IMR-90 (cell line): ENCODE measurements around the gene NMT1. TPM values are rescaled to one million over a fixed set of nuclear protein-coding genes. Genes with fewer than 3 reads are reported as not detected.
A peak's percentile ranks its signal among the peaks of the same experiment; 100 is the strongest.

Source experiments
- ATAC-seq: fragments of 200-7000 bp; cut with Tn5 transposase; 2 replicates; pipeline ENCODE4 v1.9.1; 2020; ENCODE audit warnings: low read depth, mild to moderate bottlenecking, moderate library complexity
- BruUV-seq: library from RNA; stranded (reverse); fragments of 400-500 nt; replicated peaks from 2 replicates; lab custom pipeline; 2021; lab: Mats Ljungman, UMichigan
- CTCF ChIA-PET: fragments of 300-600 bp; formaldehyde crosslinking; extraction: SDS; loops from one replicate; lab custom pipeline; 2021; ENCODE audit warnings: antibody characterized with exemption; lab: Yijun Ruan, JAX
- POLR2A ChIA-PET: fragments of 300-600 bp; sonication (Branson Sonifier 250); formaldehyde crosslinking; loops from one replicate; lab custom pipeline; 2022; ENCODE audit warnings: antibody characterized with exemption; ENCODE audit not compliant: unreplicated experiment; lab: Charles Lee
- DNase-seq: peaks from one replicate; pipeline ENCODE4 v3.0.0; 2013
- H2AFZ ChIP-seq: replicated peaks from 2 replicates; pipeline ENCODE3; 2013; ENCODE audit warnings: low read length, mild to moderate bottlenecking; ENCODE audit not compliant: poor library complexity
- H2AK5ac ChIP-seq: 2 replicates; pipeline ENCODE4 v1.6.1; 2013; ENCODE audit warnings: low read depth, low read length, inconsistent platforms
- H2AK9ac ChIP-seq: replicated peaks from 2 replicates; pipeline ENCODE3; 2013; ENCODE audit warnings: mild to moderate bottlenecking, low read depth, low read length, moderate library complexity; ENCODE audit not compliant: poor library complexity
- H2BK120ac ChIP-seq: 2 replicates; pipeline ENCODE4 v1.6.1; 2013; ENCODE audit warnings: low read depth, low read length, inconsistent platforms
- H2BK15ac ChIP-seq: 3 replicates; pipeline ENCODE4 v1.6.1; 2013; ENCODE audit warnings: low read depth, low read length, inconsistent platforms
- H2BK20ac ChIP-seq: 2 replicates; pipeline ENCODE4 v1.6.1; 2013; ENCODE audit warnings: low read depth, mild to moderate bottlenecking, inconsistent platforms, low read length, moderate library complexity
- H2BK5ac ChIP-seq: 2 replicates; pipeline ENCODE4 v1.6.1; 2013; ENCODE audit warnings: mild to moderate bottlenecking, low read depth, low read length, inconsistent platforms; ENCODE audit not compliant: poor library complexity, severe bottlenecking
- H3K14ac ChIP-seq: replicated peaks from 2 replicates; pipeline ENCODE4 v1.6.1; 2013; ENCODE audit warnings: low read depth, low read length, inconsistent platforms
- H3K18ac ChIP-seq: 2 replicates; pipeline ENCODE4 v1.6.1; 2013; ENCODE audit warnings: low read depth, low read length, control low read depth
- H3K23ac ChIP-seq: 2 replicates; pipeline ENCODE4 v1.6.1; 2013; ENCODE audit warnings: low read depth, low read length, inconsistent platforms
- H3K27ac ChIP-seq: 2 replicates; pipeline ENCODE4 v1.5.1; 2013; ENCODE audit warnings: mild to moderate bottlenecking, control low read depth, low read length; ENCODE audit not compliant: insufficient read depth
- H3K27me3 ChIP-seq: 2 replicates; pipeline ENCODE4 v1.6.1; 2013; ENCODE audit warnings: low read length; ENCODE audit not compliant: control insufficient read depth, insufficient read depth
- H3K36me3 ChIP-seq: 2 replicates; pipeline ENCODE4 v1.6.1; 2013; ENCODE audit warnings: low read length, mixed read lengths; ENCODE audit not compliant: control insufficient read depth, insufficient read depth
- H3K4ac ChIP-seq: 2 replicates; pipeline ENCODE4 v1.6.1; 2013; ENCODE audit warnings: low read depth, low read length, inconsistent platforms
- H3K4me1 ChIP-seq: 2 replicates; pipeline ENCODE4 v1.6.1; 2013; ENCODE audit warnings: low read length, mixed read lengths; ENCODE audit not compliant: control insufficient read depth, insufficient read depth
- H3K4me2 ChIP-seq: 2 replicates; pipeline ENCODE4 v1.6.1; 2013; ENCODE audit warnings: low read depth, mild to moderate bottlenecking, control low read depth, low read length, moderate library complexity
- H3K4me3 ChIP-seq: 2 replicates; pipeline ENCODE4 v1.5.1; 2013; ENCODE audit warnings: low read depth, mild to moderate bottlenecking, control low read depth, low read length, moderate library complexity; ENCODE audit not compliant: insufficient read depth
- H3K56ac ChIP-seq: 2 replicates; pipeline ENCODE4 v1.6.1; 2013; ENCODE audit warnings: low read length, inconsistent platforms; ENCODE audit not compliant: insufficient read depth; ENCODE audit errors: extremely low read depth
- H3K79me1 ChIP-seq, 2 experiments: 2 replicates each; pipeline ENCODE4 v1.6.1; 2013; ENCODE audit warnings: low read length in 2 of 2, inconsistent platforms in 1 of 2, low read depth in 1 of 2
- H3K9ac ChIP-seq: 2 replicates; pipeline ENCODE4 v1.6.1; 2013; ENCODE audit warnings: low read depth, low read length, control low read depth
- H3K9me1 ChIP-seq: 2 replicates; pipeline ENCODE4 v1.6.1; 2013; ENCODE audit warnings: low read length, inconsistent platforms; ENCODE audit not compliant: insufficient read depth
- H3K9me3 ChIP-seq: 2 replicates; pipeline ENCODE4 v1.6.1; 2013; ENCODE audit warnings: low read length; ENCODE audit not compliant: control insufficient read depth, insufficient read depth
- H4K20me1 ChIP-seq: 2 replicates; pipeline ENCODE4 v1.6.1; 2013; ENCODE audit warnings: low read length, inconsistent platforms; ENCODE audit not compliant: insufficient read depth
- H4K5ac ChIP-seq: 2 replicates; pipeline ENCODE4 v1.6.1; 2013; ENCODE audit warnings: mild to moderate bottlenecking, low read depth, low read length, control low read depth
- H4K8ac ChIP-seq, 2 experiments: 2 replicates each; pipeline ENCODE4 v1.6.1; 2013; ENCODE audit warnings: low read depth in 2 of 2, low read length in 2 of 2, control low read depth in 1 of 2, inconsistent platforms in 1 of 2
- H4K91ac ChIP-seq: 2 replicates; pipeline ENCODE4 v1.6.1; 2013; ENCODE audit warnings: low read depth, low read length, inconsistent platforms; ENCODE audit not compliant: insufficient read depth
- BHLHE40 ChIP-seq: fragments of 150-350 bp; IDR thresholded peaks from 2 replicates; pipeline ENCODE4 v1.6.1; 2016; ENCODE audit warnings: mild to moderate bottlenecking, low read depth, low read length
- CEBPB ChIP-seq: IDR thresholded peaks from 2 replicates; pipeline ENCODE4 v1.6.1; 2012; ENCODE audit warnings: low read depth, low read length, improper control_type of control experiment
- CTCF ChIP-seq: conservative IDR thresholded peaks from 2 replicates; pipeline ENCODE4 v1.5.1; 2012; ENCODE audit warnings: mild to moderate bottlenecking, low read depth, low read length, improper control_type of control experiment
- ELK1 ChIP-seq: fragments of 150-350 bp; IDR thresholded peaks from 2 replicates; pipeline ENCODE4 v1.6.1; 2016; ENCODE audit warnings: low read depth, mild to moderate bottlenecking, low read length, moderate library complexity, borderline replicate concordance
- FOS ChIP-seq: fragments of 150-350 bp; IDR thresholded peaks from 2 replicates; pipeline ENCODE4 v1.6.1; 2016; ENCODE audit warnings: low read depth, low read length
- MAFK ChIP-seq: IDR thresholded peaks from 2 replicates; pipeline ENCODE4 v1.6.1; 2012; ENCODE audit warnings: low read depth, low read length, improper control_type of control experiment
- MXI1 ChIP-seq: IDR thresholded peaks from 2 replicates; pipeline ENCODE4 v1.6.1; 2012; ENCODE audit warnings: low read depth, mild to moderate bottlenecking, low read length, moderate library complexity, borderline replicate concordance
- NFE2L2 ChIP-seq: fragments of 150-350 bp; IDR thresholded peaks from 2 replicates; pipeline ENCODE4 v1.6.1; 2016; ENCODE audit warnings: low read depth, mild to moderate bottlenecking, low read length
- RAD21 ChIP-seq: IDR thresholded peaks from 2 replicates; pipeline ENCODE4 v1.6.1; 2012; ENCODE audit warnings: low read length, improper control_type of control experiment
- RCOR1 ChIP-seq: IDR thresholded peaks from 2 replicates; pipeline ENCODE4 v1.6.1; 2012; ENCODE audit warnings: mild to moderate bottlenecking, low read length, improper control_type of control experiment; ENCODE audit not compliant: insufficient replicate concordance
- RFX5 ChIP-seq: IDR thresholded peaks from 2 replicates; pipeline ENCODE4 v1.8.0; 2012; ENCODE audit warnings: low read depth, mild to moderate bottlenecking, low read length, moderate library complexity
- USF2 ChIP-seq: fragments of 150-350 bp; IDR thresholded peaks from 2 replicates; pipeline ENCODE4 v1.6.1; 2017; ENCODE audit warnings: mild to moderate bottlenecking, antibody characterized with exemption, low read length, low read depth
- WGBS, 2 experiments: methylation state at CpG; one replicate each; pipeline versions ENCODE4 v1.1.5 to v1.1.7; 2013; ENCODE audit warnings: missing lambda C conversion rate in 2 of 2; ENCODE audit not compliant: insufficient read length in 1 of 2; ENCODE audit errors: extremely low coverage in 2 of 2; 5-methylcytosine and 5-hydroxymethylcytosine counted together
- dilution Hi-C: fragments of 300-500 bp; cut with HindIII; formaldehyde crosslinking; loops from one replicate; pipeline ENCODE4 v1.14.3; 2018; ENCODE audit warnings: low sequenced_read_pairs; ENCODE audit not compliant: unreplicated experiment
- in situ Hi-C: fragments of 300-500 bp; cut with MboI; formaldehyde crosslinking; loops from 3 replicates; pipeline ENCODE4 v1.14.3; 2019; ENCODE audit warnings: low sequenced_read_pairs, inconsistent platforms, mixed read lengths
- intact Hi-C: fragments of 100-400 bp; cut with micrococcal nuclease; formaldehyde crosslinking; loops from 2 replicates; pipeline ENCODE4 v1.10.0; 2022
- polyA plus RNA-seq, 3 experiments: library from polyadenylated mRNA; depleted of rRNA; stranded (reverse); fragments of >200 nt; gene quantifications; 2 replicates each; pipeline ENCODE4 v1.2.3, GENCODE V29; 2012; ENCODE audit warnings: low replicate concordance in 1 of 3
- total RNA-seq: library from RNA; depleted of rRNA; stranded (reverse); fragments of >200 nt; gene quantifications from 2 replicates; pipeline ENCODE4 v1.2.3, GENCODE V29; 2012

The NMT1 gene
- total and polyA plus RNA-seq, 2 of the 4 experiments (the other 2 are of a cell fraction) = 38.0 to 60.6 TPM

- peaks cover 4% of the 10 kb centered on the region for H3K9me1 ChIP-seq
- dilution Hi-C loops = no loop called here
- in situ Hi-C loops = loop anchor here (5.0 kb wide), 1 partner anchor 61 kb away; no protein-coding TSS in a partner anchor
- no peak overlapping the region for H2BK15ac ChIP-seq
- peak overlapping the region; percentile 5 for H4K5ac ChIP-seq
- ATAC-seq = no peak
- peak overlapping the region; percentile 15; the same call in 1 of the 2 replicates for H2BK120ac ChIP-seq
- no peak overlapping the region for H3K18ac ChIP-seq
- H3K27ac ChIP-seq = peak overlapping the region; percentile 4
- H2AK9ac ChIP-seq = peak overlapping the region; percentile 92
- peak overlapping the region; percentile 45; the same call in 1 of the 2 replicates for H3K56ac ChIP-seq
- intact Hi-C loops = loop anchor here (1.0 kb wide), 2 partner anchors 25 to 61 kb away; partner anchors contain the start of gene HEXIM2
- WGBS, 2 experiments = 66% methylated on average over 13 of the region's 21 CpGs; no CpG with 5 or more reads in 1 of the 2 experiments
- ChIA-PET CTCF (interaction anchor here (0.6 to 2.3 kb wide), 43 partner anchors 8 to 290 kb away, joined by 3 to 59 read pairs (median 4); partner anchors contain the start of genes HEXIM1, HEXIM2 and MAP3K14), POLR2A (interaction anchor here (0.6 to 2.4 kb wide), 4 partner anchors 13 to 87 kb away, joined by 3 to 33 read pairs (median 6); partner anchors contain the start of genes HEXIM1 and HEXIM2)
- H2AFZ ChIP-seq = peak overlapping the region; percentile 91
- H3K14ac ChIP-seq = peak overlapping the region; percentile 71
- no peaks in the 10 kb centered on the region for H3K9me3 ChIP-seq
- no TSS peak for BruUV-seq
- H3K36me3 ChIP-seq = peaks cover 2% of the 10 kb centered on the region; the same call in 1 of the 2 replicates
- H3K79me1 ChIP-seq = peaks cover 10 to 16% of the 10 kb centered on the region in 2 experiments; a peak in 3 of 4 replicates
- no peak overlapping the region for H2BK5ac ChIP-seq
- peak overlapping the region; percentile 47 for H3K4me3 ChIP-seq
- peaks cover 5% of the 10 kb centered on the region; the same call in 1 of the 2 replicates for H4K20me1 ChIP-seq
- no peaks in the 10 kb centered on the region for H3K27me3 ChIP-seq
- no peak for DNase-seq
- peaks cover 11% of the 10 kb centered on the region for H3K4me1 ChIP-seq
- peak overlapping the region; percentile 81 for H3K4ac ChIP-seq
- 0 out of 2 replicates have a peak overlapping the region, but pooled peaks have one; percentile 29 for H4K91ac ChIP-seq
- no peak overlapping the region for H2BK20ac ChIP-seq
- H2AK5ac ChIP-seq = peak overlapping the region; percentile 71
- H3K9ac ChIP-seq = peak overlapping the region; percentile 44
- H3K4me2 ChIP-seq = peak overlapping the region; percentile 75
- H3K23ac ChIP-seq = peak overlapping the region; percentile 11; the same call in 1 of the 2 replicates
- peak overlapping the region; percentile 55 to 91 for H4K8ac ChIP-seq
- TF ChIP-seq FOS (no peak), NFE2L2 (no peak), MXI1 (no peak), CTCF (no peak), MAFK (no peak), RFX5 (no peak), ELK1 (no peak), RCOR1 (no peak), BHLHE40 (no peak), CEBPB (no peak), USF2 (no peak), RAD21 (no peak)
Observed at GRCh38 chr17:45135978-45136791, 75.1 kb downstream of the NMT1 start.
